ENCODE data around the gene OPCML. TPM values are rescaled to one million over a fixed set of nuclear protein-coding genes. Genes with fewer than 3 reads are reported as not detected.

The OPCML gene
- total RNA-seq, 1 experiment from 2014 or later: not detected

GRCh38 chr11:133399294-133399693 is 133.0 kb downstream of the OPCML start:
- no peaks in the 10 kb centered on the region for H3K4me1 ChIP-seq (ENCODE audit: insufficient read depth, low read length)
- intact Hi-C loops (cut with micrococcal nuclease): no loop called here
- no peak overlapping the region for H3K4me2 ChIP-seq (ENCODE audit: low read length)
- no peak overlapping the region for H3K9ac ChIP-seq (ENCODE audit: low read length)
- no peaks in the 10 kb centered on the region for H4K20me1 ChIP-seq (ENCODE audit: low read length)
- H3K27ac ChIP-seq (ENCODE audit: low read length): no peak overlapping the region
- no peaks in the 10 kb centered on the region for H3K9me2 ChIP-seq (replicated peaks; ENCODE audit: low read length)
- DNase-seq: no peak
- no peak for ATAC-seq
- H3K36me3 ChIP-seq (ENCODE audit: low read depth, low read length): no peaks in the 10 kb centered on the region
- H3K9me3 ChIP-seq (ENCODE audit: low read length): peaks cover 36% of the 10 kb centered on the region
- BruUV-seq (replicated peaks): no TSS peak
- ChIA-PET POLR2A (ENCODE audit: unreplicated experiment) (no interaction called here), CTCF (no interaction called here)
- TF ChIP-seq CTCF (conservative IDR thresholded peaks at IDR 0.05; ENCODE audit: low read depth, low read length) (no peak), EZH2phosphoT487 (IDR thresholded peaks at IDR 0.05; ENCODE audit: borderline replicate concordance, low read length) (no peak), EZH2 (IDR thresholded peaks at IDR 0.05; ENCODE audit: low read length, unreplicated experiment) (no peak)
- H3K4me3 ChIP-seq (ENCODE audit: low read length): no peak overlapping the region
- no peak overlapping the region for H2AFZ ChIP-seq (ENCODE audit: low read length)
- no peaks in the 10 kb centered on the region for H3F3A ChIP-seq (ENCODE audit: low read length, unreplicated experiment)
- H3K27me3 ChIP-seq (ENCODE audit: low read length): no peaks in the 10 kb centered on the region
- no peaks in the 10 kb centered on the region for H3K79me2 ChIP-seq (ENCODE audit: low read length)

- ATAC-seq (no peak), DNase-seq (no peak)
- POLR2A ChIA-PET (ENCODE audit: unreplicated experiment): no interaction called here
- intact Hi-C loops (cut with micrococcal nuclease): no loop called here
- CTCF ChIA-PET: no interaction called here
- Histone ChIP-seq H3K4me2 (ENCODE audit: low read length) (no peak overlapping the region), H3F3A (ENCODE audit: low read length, unreplicated experiment) (no peaks in the 10 kb centered on the region), H3K27me3 (ENCODE audit: low read length) (no peaks in the 10 kb centered on the region), H3K4me1 (ENCODE audit: insufficient read depth, low read length) (no peaks in the 10 kb centered on the region), H3K9me3 (ENCODE audit: low read length) (peaks cover 22% of the 10 kb centered on the region), H3K27ac (ENCODE audit: low read length) (no peak overlapping the region), H4K20me1 (ENCODE audit: low read length) (no peaks in the 10 kb centered on the region), H3K36me3 (ENCODE audit: low read depth, low read length) (no peaks in the 10 kb centered on the region), H3K79me2 (ENCODE audit: low read length) (no peaks in the 10 kb centered on the region), H3K4me3 (ENCODE audit: low read length) (no peak overlapping the region), H3K9me2 (replicated peaks; ENCODE audit: low read length) (no peaks in the 10 kb centered on the region), H3K9ac (ENCODE audit: low read length) (no peak overlapping the region), H2AFZ (ENCODE audit: low read length) (no peak overlapping the region)
- BruUV-seq (replicated peaks): no TSS peak
- no peak for TF ChIP-seq EZH2 (IDR thresholded peaks at IDR 0.05; ENCODE audit: low read length, unreplicated experiment)
- TF ChIP-seq EZH2phosphoT487 (IDR thresholded peaks at IDR 0.05; ENCODE audit: borderline replicate concordance, low read length): no peak
- TF ChIP-seq CTCF (conservative IDR thresholded peaks at IDR 0.05; ENCODE audit: low read depth, low read length): no peak
These were observed 141.5 kb downstream of the OPCML start for GRCh38 chr11:133390803-133391202.

- DNase-seq (no peak), ATAC-seq (no peak)
- intact Hi-C loops (cut with micrococcal nuclease): no loop called here
- H3K27me3 ChIP-seq (ENCODE audit: low read length): no peaks in the 10 kb centered on the region
- CTCF ChIA-PET: no interaction called here
- H3K27ac ChIP-seq (ENCODE audit: low read length): no peak overlapping the region
- no peak overlapping the region for H2AFZ ChIP-seq (ENCODE audit: low read length)
- H3K4me3 ChIP-seq (ENCODE audit: low read length): no peak overlapping the region
- no peaks in the 10 kb centered on the region for H3K79me2 ChIP-seq (ENCODE audit: low read length)
- no peaks in the 10 kb centered on the region for H3K36me3 ChIP-seq (ENCODE audit: low read depth, low read length)
- H3K9ac ChIP-seq (ENCODE audit: low read length): no peak overlapping the region
- no peaks in the 10 kb centered on the region for H3K4me1 ChIP-seq (ENCODE audit: insufficient read depth, low read length)
- BruUV-seq (replicated peaks): no TSS peak
- POLR2A ChIA-PET (ENCODE audit: unreplicated experiment): no interaction called here
- no peaks in the 10 kb centered on the region for H4K20me1 ChIP-seq (ENCODE audit: low read length)
- no peak overlapping the region for H3K4me2 ChIP-seq (ENCODE audit: low read length)
- H3F3A ChIP-seq (ENCODE audit: low read length, unreplicated experiment): no peaks in the 10 kb centered on the region
- peaks cover 21% of the 10 kb centered on the region for H3K9me3 ChIP-seq (ENCODE audit: low read length)
- no peaks in the 10 kb centered on the region for H3K9me2 ChIP-seq (replicated peaks; ENCODE audit: low read length)
- TF ChIP-seq CTCF (conservative IDR thresholded peaks at IDR 0.05; ENCODE audit: low read depth, low read length): no peak
- TF ChIP-seq EZH2phosphoT487 (IDR thresholded peaks at IDR 0.05; ENCODE audit: borderline replicate concordance, low read length): no peak
- no peak for TF ChIP-seq EZH2 (IDR thresholded peaks at IDR 0.05; ENCODE audit: low read length, unreplicated experiment)
These were observed 143.2 kb downstream of the OPCML start for GRCh38 chr11:133388975-133389568.

Data from PC-3 (cell line).